GM21825 (cell line): ENCODE data around the gene TLE5.
"Not testable (repeated sequence)": the region's sequence is repeated elsewhere in the genome, so short reads cannot be mapped to it uniquely, and the experiment has no call there.

Experiments
- ATAC-seq: cut with Tn5 transposase; IDR thresholded peaks from one replicate; pipeline ENCODE4 v1.9.1; 2021; ENCODE audit warnings: mild to moderate bottlenecking, moderate library complexity; ENCODE audit not compliant: unreplicated experiment

Gene TLE5

DNA sequence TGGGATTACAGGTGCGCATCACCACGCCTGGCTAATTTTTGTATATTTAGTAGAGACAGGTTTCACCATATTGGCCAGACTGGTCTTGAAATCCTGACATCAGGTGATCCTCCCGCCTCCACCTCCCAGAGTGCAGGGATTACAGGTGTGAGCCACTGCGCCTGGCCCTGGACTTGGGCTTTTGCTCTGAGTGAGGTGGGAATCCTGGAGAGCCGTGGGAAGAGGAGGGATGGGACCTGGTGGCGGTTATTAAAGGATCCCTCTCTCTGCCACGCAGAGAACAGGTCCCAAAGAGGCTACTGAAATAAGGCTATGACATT lies 1.7 kb upstream of the TLE5 start:
- ATAC-seq: no peak

DNA sequence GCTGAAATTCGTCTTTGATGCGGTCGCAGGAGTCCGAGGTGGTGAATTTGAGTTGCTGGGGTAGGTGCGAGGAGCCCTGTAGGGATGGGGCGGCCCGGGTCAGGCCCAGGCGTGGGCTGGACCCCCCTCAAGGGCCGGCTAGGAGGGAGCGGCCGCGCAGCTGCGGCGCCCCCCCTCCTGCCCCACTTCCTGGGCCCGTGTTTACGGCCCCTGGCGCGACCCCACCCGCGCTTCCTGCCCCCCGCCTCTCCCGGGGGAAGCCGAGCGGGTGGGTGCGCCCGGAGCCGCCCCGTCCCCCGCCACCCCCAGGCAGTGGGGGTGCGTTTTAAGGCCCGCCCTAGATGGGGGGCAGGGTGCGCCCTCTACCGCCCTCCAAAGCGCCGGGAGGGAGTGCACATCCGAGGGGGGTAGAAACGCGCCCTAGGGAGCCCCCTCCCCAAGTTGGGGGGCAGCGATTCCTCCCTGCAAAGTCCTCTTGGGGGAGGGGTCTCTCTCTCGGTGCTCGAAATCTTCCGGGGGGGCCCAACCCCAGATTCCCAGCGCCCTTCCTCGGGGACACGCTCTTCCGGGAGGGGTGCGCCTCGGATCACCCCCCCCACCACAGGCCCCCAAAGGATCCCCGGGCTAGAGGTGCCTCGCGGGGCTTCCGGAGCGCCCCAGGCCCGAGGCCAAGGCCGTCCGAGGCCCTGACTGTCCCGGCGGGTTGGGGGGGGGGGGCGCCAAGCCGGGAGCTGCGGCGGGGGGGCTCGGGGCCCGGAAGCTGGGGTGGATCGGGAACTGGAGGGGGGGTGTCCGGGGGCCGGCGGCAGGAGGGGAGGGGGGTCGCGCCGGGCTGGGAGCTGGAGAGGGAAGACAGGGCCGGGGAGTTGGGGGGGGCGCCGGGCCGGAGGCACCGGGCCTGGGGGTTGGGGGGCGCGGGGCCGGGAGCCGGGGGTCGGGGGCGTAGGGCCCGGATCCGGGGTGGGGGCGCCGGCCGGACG lies 823 bp downstream of the TLE5 start:
- peak; percentile 32 for ATAC-seq

DNA sequence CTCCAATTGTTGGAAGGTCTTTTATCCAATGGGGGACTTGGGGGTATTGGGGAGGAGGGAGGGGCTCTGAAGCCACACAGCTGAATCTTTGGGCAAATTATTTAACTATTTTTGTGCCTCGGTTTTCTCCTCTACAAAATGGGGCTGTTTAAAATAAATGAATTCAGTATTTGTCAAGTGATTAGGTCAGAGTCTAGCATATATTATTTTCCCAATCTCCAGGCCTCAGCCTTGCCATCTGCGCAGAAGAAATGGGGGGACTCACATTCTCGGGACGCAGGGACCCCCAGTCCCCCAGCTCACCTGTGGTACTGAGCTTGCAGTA lies 1.5 kb downstream of the TLE5 start:
- ATAC-seq: no peak

DNA sequence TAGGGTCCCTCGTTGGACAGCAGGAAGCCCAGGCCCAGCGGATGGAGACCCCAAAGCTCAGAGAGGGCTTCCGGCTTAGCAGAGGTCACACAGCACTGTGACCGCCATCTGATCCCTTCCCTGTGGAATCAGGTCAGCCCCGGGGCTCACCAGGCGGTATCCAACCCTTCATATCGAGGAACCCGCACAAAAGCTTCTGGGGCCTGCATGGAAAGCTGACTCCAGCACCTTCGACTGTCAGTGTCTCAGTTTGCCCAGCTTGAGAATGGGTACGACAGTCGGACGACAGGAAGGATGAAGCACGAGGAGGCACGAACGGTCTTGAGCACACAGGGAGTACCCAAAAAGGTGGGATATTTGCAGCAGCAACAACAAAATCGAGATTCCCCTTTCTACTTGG lies 2.6 kb downstream of the TLE5 start:
- ATAC-seq: no peak

DNA sequence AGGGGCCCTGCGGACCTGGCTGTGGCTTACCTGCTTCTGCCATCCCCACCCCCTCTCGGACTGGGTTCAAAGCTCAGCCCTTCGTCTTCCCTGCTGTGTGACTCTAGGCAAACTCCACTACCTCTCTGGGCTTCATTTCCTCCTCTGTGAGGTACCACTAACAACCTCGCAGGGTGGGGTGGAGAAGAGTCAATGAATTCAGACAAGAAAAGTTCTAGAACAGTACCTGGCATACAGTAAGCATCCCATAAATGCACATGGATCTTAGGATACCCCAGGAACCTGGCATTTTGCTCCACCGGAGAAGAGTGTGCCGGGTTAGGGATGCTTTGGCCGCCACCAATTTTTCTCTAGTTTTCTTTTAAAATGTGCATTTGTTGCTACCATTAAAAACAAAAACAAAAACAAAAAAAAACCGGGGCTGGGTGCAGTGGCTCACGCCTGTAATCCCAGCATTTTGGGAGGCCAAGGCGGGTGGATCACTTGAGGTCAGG lies 3.4 kb downstream of the TLE5 start:
- ATAC-seq: no peak

DNA sequence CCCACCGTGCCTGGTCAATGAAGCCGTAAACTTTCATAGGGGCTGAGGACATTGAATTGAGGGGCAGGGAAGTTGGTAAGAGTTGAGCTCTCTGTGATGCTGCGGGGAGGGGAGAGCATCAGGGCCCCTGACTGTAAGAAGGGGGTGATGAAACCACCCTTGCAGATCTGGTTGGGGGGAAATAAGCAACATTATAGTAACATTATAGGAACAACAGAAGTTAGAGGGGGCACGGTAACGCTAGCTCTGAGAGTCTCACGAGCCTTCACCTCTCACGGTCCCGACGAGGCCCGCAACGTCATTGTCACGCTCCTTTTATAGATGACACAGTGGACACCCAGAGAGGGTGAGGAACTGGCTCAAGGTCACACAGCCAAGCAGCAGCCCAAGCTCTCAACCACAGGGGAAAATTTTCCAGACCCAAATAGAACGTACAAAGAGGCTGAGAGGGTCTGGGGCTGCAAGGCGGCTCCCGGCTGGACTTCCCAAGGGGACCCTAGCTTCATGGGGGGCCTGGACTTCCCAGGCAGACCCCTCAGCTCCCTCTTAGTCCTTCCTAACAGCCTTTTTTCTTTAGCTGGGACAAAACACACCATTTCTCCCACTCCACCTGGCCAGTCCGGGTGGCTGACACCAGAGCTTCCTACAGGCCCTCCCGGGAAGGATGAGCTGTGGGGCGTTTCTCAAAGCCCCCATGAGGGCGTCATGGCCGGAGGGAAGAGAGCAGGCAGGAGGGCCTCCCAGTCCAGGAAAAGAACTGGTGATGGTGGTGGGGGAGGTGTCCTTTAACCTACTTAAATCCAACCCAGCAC lies 4.1 kb downstream of the TLE5 start:
- ATAC-seq: no peak

DNA sequence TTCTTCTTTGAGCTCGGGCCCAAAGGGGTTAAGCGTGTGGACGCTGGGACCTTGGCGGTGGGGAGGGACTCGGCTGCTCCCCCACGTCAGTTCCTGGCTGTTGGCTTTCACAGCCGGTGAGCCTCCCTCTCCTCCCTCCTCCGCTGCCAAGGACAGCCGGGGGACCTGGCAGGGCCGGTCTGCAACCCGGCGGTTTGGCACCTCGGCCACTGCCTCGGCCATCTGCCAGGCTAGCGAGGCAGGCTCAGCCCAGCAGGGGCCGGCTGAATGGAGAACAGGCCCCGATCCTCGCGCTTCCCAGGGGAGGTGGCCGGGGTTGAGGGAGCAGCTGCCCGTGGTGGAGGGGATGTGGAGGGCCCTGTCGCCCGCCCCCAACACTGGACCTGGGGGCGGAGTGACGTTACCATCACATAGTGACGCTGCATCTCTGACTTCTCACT lies 5.0 kb downstream of the TLE5 start:
- no peak for ATAC-seq

DNA sequence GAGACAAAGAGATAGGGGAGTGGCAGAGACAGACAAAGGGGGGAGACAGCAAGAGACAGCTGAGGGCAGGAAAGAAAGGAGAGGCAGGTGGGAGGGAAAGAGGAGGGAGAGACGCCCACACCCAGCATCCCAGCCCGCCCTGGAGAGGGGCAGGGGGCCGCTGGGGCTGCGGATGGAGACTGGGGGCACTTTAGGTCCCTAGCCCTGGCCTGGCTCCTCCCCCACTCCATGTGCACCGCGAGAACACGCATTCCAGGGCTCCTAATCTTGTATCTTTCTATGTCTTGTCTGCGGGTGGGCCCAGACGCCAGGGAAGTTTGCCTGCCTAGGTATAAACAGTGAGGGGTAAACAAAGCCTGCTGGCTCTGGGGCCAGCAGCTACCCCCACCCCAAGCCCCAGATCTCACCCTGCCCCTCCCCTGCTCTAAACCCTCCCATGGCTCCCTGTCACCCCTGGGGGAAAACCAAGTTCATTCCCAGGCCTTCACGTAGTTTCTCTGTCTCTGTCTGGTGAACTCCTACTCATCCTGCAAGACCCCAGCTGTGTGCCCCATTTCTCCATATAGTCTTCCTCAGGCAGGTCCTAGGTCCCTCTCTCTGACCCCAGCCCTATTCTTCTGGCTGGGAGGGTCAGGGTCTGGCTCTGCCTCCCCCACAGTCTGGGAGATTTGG lies 5.7 kb downstream of the TLE5 start:
- ATAC-seq: no peak

DNA sequence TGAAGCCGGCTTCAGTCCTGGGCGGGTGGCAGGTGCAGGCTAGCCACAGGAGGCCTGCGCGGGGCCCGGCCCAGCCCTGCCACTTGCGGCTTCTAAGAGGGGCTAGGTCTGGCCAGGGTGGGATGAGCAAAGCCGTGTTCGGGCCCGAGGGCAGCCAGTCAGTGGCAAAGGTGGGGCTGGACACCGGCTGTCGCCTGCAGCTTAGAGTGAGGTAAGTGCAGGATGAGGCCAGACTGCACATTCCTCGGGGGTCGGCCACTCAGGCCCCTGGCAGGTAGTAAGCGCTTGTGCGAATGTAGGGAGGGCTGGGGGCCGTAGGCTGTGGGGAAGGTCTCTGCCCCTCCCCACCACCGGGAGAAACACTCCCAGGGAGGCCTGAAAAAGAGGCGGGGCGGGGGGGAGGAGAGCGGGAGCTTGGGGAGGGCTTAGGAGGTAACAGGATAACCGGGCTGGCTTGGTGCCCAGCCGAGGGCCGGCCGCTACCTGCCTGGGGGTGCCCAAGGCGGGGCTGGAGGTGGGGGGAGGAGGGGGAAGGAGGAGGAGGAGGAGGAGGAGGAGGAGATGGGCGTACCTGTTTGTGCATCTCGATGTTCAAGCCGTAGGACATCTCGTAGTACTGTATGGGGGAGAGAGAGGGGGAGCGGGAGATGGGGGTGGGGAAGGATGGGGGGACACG lies 6.4 kb downstream of the TLE5 start:
- ATAC-seq: no peak

DNA sequence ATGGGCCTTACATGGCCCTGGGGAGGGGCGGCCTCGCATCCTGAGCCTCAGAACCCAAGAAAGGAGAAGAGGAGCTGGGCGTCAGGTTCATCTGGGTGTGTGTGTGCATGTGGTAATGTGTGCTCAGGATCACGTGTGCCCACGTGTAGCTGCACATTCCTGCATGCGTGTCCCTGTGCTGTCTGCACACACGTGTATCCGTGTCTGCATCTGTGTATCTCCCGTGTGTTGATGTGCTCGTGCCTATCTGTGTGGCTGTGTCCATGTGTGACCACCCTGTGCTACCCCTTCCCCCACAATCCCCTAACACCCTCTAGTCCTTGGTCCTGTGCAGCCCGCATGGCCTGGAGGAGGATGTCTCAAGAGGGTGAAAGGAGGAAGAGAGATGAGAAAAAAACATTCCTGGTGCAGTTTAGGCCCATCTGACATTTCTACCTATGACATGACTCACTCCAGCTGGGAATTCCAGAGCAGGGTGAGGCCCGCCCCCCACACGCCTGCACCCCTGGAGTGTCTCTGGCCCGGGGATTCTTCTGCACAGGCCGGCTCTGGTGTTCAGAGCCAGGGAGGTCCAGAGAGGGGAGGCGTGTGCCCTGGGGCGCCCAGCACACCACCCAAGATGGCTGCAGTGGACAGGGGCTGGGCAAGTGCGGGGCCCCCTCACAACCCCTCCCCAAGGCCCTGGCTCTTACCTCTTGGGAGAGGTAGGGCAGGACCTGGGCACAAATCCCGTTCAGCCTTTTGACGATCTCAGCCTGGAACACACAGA lies 7.1 kb downstream of the TLE5 start:
- ATAC-seq: no peak

DNA sequence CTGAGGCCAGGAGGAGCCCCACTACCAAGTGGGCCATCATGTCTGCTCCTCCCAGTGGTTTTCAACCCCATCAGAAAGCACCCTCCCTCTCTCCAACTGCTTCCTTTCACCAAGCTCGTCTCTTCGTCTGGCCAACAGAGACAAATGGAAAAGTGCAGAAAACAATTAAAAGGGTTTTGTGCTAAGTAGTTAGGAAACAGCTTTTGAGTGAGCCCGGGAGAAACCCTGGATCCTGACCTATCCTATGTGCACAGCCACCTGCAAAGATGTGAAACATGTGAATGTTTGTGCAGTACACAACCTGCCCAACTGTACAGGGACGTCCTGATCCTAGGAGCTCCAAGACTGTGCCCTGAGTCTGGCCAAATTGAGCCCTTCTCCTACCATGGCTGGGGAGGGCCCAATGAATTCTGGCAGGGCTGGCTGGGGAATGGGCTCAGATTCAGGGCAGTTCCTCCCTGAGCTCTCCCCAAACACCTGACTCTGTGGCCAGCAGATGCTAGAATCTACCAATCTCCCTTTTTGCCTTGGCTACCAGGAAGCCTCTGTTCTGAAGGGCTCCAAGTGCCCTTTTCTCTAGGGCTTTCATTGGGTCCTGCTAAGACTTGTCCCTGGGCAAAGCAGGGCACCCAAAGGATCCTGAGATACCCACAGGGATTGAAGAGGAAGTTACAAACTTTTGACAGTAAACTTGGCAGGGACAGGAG lies 7.9 kb downstream of the TLE5 start:
- ATAC-seq: no peak

DNA sequence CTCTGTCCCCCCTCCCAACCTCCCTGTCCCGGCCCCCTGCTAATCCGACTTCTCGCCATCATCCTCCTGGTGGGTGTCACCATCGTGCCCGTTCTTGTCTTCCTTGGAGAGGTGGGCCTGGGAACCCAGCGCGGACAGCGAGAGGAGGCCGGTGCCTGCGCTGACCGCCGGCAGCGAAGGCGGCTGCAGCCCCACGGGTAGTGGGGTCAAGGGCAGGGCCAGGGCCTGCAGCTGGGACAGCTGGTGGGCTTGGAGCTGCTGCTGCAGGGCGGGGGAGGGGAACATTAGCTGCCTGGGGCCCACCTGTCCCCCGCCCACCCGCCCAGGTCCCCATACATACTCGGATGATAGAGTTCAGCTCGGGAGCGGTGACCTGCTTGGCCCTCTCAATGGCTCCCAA lies 8.5 kb downstream of the TLE5 start:
- ATAC-seq: no peak

DNA sequence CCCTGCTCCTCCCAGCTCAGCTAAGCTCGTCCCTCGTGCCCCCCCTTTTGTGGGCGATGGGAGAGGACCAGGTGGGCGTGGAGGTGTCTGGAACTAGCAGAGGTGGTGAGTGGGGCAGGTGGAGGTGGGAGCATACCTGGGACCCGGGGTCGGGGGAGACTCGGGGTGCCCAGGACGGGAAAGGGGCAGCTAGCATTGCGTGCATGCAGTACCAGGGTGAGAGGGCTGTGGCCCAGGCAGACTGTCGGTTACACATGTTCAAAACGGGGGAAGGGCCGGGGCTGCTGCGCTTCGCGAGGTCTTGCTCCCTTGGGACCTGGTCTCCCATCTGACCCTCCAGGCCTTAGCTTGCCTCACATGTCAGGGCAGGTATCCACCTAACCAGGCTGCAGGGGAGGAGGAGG lies 9.1 kb downstream of the TLE5 start:
- ATAC-seq: no peak

DNA sequence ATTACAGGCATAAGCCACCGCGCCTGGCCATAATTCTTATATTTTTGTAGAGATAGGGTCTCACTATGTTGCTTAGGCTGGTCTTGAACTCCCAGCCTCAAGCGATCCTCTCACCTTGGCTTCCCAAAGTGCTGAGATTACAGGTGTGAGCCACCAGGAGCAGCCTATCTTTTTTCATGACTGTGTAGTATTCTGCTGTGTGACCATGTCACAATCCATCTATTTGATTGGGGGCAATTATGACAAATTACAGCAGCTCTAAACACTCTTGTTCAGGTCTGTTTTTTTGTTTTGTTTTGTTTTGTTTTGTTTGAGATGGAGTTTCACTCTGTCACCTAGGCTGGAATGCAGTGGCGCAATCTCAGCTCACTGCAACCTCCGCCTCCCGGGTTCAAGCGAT lies 12.3 kb downstream of the TLE5 start:
- not testable (repeated sequence) for ATAC-seq

DNA sequence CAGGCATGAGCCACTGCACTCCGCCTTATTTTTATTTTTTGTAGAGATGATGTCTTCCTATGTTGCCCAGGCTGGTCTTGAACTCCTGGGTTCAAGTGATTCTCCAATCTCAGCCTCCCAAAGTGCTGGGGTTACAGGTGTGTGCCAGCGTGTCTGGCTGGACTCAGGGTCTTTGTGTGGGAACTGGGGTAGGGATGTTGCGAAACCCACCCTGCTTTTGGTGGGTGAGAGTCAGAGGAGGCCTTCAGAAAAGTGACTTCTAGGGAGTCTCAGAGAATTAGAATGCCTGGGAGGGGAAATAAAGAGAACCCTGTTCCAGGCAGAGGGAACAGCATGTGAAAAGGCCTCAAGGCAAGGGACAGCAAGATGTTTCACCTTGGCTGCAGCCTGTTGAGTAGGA lies 13.2 kb downstream of the TLE5 start:
- ATAC-seq: no peak

DNA sequence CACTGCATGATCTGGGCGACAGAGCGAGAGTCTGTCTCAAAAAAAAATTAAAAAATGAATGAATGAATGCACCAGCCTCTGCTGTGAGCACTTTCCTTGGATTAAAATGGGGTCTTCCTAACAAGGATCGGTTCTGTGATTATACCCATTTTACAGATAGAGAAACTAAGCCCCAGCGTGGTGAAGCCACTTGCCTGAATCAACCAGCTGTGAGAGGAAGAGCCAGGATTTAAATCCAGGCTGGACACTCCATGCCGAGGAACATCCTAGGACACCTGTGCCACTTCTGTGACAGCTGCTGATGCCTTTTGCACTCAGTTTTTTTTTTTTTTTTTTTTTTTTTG lies 14.1 kb downstream of the TLE5 start:
- ATAC-seq: no peak

DNA sequence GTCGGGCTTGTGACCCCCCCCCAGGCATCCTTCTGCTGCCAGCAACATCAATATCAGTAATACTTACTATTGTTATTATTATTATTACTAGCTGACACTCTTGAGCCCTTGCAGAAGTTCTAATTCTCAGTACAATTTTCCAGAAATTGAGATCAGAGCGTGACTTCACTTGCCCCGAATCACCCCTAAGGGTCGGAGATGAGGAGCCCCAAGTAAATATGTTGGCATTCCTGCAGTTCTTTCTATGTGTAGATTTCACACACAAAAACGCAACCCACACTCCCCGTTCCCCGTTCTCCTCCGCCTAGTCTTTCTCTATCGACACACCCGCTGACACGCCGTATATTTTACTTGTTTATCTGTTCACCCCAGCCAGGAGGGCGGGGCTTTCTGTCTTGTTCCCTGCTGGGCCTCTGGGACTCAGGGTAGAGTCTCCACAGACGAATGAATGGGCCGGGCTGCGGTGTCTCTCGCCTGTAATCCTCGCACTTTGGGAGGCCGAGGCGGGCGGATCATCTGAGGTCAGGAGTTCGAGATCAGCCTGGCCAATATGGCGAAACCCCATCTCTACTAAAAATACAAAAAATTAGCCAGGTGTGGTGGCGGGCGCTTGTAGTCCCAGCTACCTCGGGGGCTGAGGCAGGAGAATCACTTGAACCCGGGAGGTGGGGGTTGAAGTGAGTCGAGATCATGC lies 14.7 kb downstream of the TLE5 start:
- no peak for ATAC-seq

DNA sequence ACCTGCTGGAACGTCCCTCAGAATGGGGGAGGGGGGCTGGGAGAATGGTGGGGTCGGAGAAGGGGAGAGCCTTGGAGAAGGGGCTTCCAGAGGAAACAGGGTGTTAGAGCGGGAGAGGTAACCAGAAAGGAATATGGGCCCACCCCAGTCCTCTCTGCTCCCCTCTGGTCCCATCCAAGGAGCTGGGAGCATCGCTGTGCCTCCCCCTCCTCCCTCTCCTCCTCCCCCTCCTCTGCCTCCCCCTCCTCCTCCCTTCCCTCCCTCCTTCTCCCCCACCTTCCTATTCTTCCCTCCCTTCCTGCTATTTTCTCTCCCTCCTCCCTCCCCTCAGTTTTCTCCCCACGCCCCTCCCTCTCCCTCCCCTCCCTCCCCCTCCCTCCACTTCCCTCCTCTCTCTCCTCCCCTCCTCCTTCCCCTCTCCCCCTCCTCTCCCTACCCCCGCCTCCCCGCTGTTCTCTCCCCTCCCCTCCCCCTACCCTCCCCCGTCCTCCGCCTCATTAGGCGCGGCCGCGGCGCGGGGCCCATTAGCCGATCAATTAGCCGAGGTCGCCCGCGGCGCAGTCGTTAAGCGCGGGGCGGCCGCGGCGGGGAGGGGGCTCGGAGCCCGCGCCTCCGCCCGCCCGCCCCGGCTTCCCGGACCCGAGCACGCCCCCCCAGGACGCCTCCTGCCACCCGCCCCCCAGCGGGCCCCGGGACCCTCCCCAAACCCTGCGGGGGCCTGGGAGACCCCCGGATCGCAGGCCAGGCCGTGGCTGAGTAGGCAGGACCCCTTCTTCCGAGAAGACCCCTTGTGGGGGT lies 15.4 kb downstream of the TLE5 start:
- ATAC-seq: no peak
